Measurements from ENCODE around the gene RBBP8NL. TPM values are rescaled to one million over a fixed set of nuclear protein-coding genes. Genes with fewer than 3 reads are reported as not detected.

RBBP8NL gene
- polyA plus RNA-seq, 3 donors, result not detected

DNA sequence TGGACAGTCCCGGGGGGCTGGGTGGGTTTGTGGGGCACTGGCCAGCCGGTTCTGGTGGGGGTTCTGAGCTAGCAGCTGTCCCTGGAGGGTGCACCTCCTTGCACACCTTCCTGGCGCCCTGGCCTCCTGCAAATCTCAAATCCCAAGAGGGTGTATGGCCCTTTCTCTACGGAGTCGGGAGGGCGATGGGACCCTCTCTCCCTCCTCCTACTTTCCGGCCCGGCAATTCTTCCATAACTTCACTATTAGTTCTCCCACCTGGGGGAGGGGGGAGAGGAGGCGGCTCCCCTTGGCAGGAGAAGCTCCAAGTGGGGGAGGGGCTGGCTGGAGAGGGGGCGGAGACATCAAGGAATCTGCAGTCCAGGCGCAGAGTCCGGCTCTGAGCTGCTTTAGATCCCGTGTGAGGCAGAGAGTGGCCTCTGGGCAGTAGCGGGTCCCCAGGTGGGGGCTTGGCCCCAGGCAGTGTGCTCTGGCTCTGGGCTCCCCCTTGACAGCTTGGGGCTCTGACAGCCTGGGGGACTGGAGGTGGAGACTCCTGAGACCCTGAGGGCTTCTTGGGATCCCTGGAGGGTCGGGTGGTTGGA, 58.9 kb downstream of the RBBP8NL start:
- peak overlapping the region in 1 of 2 donors; percentile 85 for H3K4me3 Mint-ChIP-seq
- peaks cover 11 to 22% of the 10 kb centered on the region in 2 donors for H3K4me1 ChIP-seq (ENCODE audit: control insufficient read depth in 1 of 2, insufficient read depth in 2 of 2, low read length in 2 of 2)
- intact Hi-C loops (cut with micrococcal nuclease), result no loop called here
- H3K9ac ChIP-seq (ENCODE audit: insufficient read depth, low read length, poor library complexity, severe bottlenecking), result no peak overlapping the region
- H3K27me3 ChIP-seq (ENCODE audit: control insufficient read depth in 2 of 2, insufficient read depth in 2 of 2, low read length in 2 of 2), result peaks cover 25 to 61% of the 10 kb centered on the region in 2 donors
- no peaks in the 10 kb centered on the region for H4K20me1 ChIP-seq (ENCODE audit: insufficient read depth, low read length)
- H3K36me3 ChIP-seq (replicated peaks in 1 of 2; ENCODE audit: control insufficient read depth in 1 of 2, insufficient read depth in 2 of 2, low read length in 2 of 2), result no peaks in the 10 kb centered on the region
- H2AFZ ChIP-seq (ENCODE audit: insufficient read depth, low read depth, low read length, poor library complexity, severe bottlenecking), result peak overlapping the region; percentile 59
- H3K36me3 Mint-ChIP-seq, result no peaks in the 10 kb centered on the region
- H3K79me2 ChIP-seq (ENCODE audit: insufficient read depth, low read length), result no peaks in the 10 kb centered on the region
- DNase-seq, result no peak
- peaks cover 0 to 3% of the 10 kb centered on the region in 2 donors for H3K9me3 ChIP-seq (replicated peaks in 1 of 2; ENCODE audit: control insufficient read depth in 1 of 2, insufficient read depth in 1 of 2, low read length in 2 of 2)
- H3K27ac Mint-ChIP-seq, result no peak overlapping the region
- H3K27me3 Mint-ChIP-seq (ENCODE audit: low read depth in 3 of 3), result peaks cover 38 to 72% (median 59%) of the 10 kb centered on the region in 3 donors
- TF ChIP-seq CTCF (IDR thresholded peaks at IDR 0.05), result no peak
- H3K4me3 ChIP-seq (replicated peaks in 1 of 3; ENCODE audit: low read depth in 2 of 3, low read length in 3 of 3), result no peak overlapping the region
- peaks cover 0 to 10% (median 2%) of the 10 kb centered on the region in 7 donors for H3K9me3 Mint-ChIP-seq
- 16% methylated on average over 7 of the region's 15 CpGs for WGBS (ENCODE audit: insufficient coverage)
- H3K4me2 ChIP-seq (replicated peaks; ENCODE audit: extremely low read depth, low read length, poor library complexity, severe bottlenecking), result no peak overlapping the region
- peaks cover 11% of the 10 kb centered on the region for H3K4me1 Mint-ChIP-seq
- no peak overlapping the region for H3K27ac ChIP-seq (ENCODE audit: low read depth in 1 of 2, low read length in 2 of 2)

- no peak for DNase-seq
- TF ChIP-seq CTCF (IDR thresholded peaks at IDR 0.05), result no peak
- Histone ChIP-seq H4K20me1 (ENCODE audit: insufficient read depth, low read length) (no peaks in the 10 kb centered on the region), H3K9ac (ENCODE audit: insufficient read depth, low read length, poor library complexity, severe bottlenecking) (no peak overlapping the region), H3K4me3 (replicated peaks in 1 of 3; ENCODE audit: low read depth in 2 of 3, low read length in 3 of 3) (peak overlapping the region in 2 of 3 experiments; percentile 10 to 61), H3K4me2 (replicated peaks; ENCODE audit: extremely low read depth, low read length, poor library complexity, severe bottlenecking) (peak overlapping the region; percentile 75), H3K79me2 (ENCODE audit: insufficient read depth, low read length) (no peaks in the 10 kb centered on the region), H3K27me3 (ENCODE audit: control insufficient read depth in 2 of 2, insufficient read depth in 2 of 2, low read length in 2 of 2) (peaks cover 25 to 61% of the 10 kb centered on the region in 2 donors), H3K9me3 (replicated peaks in 1 of 2; ENCODE audit: control insufficient read depth in 1 of 2, insufficient read depth in 1 of 2, low read length in 2 of 2) (peaks cover 0 to 3% of the 10 kb centered on the region in 2 donors), H3K27ac (ENCODE audit: low read depth in 1 of 2, low read length in 2 of 2) (no peak overlapping the region), H3K4me1 (ENCODE audit: control insufficient read depth in 1 of 2, insufficient read depth in 2 of 2, low read length in 2 of 2) (peaks cover 11 to 22% of the 10 kb centered on the region in 2 donors), H3K36me3 (replicated peaks in 1 of 2; ENCODE audit: control insufficient read depth in 1 of 2, insufficient read depth in 2 of 2, low read length in 2 of 2) (no peaks in the 10 kb centered on the region), H2AFZ (ENCODE audit: insufficient read depth, low read depth, low read length, poor library complexity, severe bottlenecking) (peak overlapping the region; percentile 59)
- Mint-ChIP-seq H3K4me3 (peak overlapping the region; percentile 59 to 85), H3K27me3 (ENCODE audit: low read depth in 3 of 3) (peaks cover 36 to 70% (median 56%) of the 10 kb centered on the region in 3 donors), H3K9me3 (peaks cover 0 to 10% (median 0%) of the 10 kb centered on the region in 7 donors), H3K4me1 (peaks cover 11% of the 10 kb centered on the region), H3K36me3 (no peaks in the 10 kb centered on the region), H3K27ac (no peak overlapping the region)
- WGBS (ENCODE audit: insufficient coverage), result 2% methylated on average over 36 of the region's 37 CpGs
- intact Hi-C loops (cut with micrococcal nuclease), result no loop called here
Observed at GRCh38 chr20:62367633-62368391, 59.5 kb downstream of the RBBP8NL start.
